GM12864 (cell line): Measurements from ENCODE around the gene CBFA2T3.

Experiments used
- DNase-seq: peaks from one replicate; pipeline ENCODE4 v3.0.0-alpha.2; 2011; ENCODE audit warnings: low read depth
- H3K4me3 ChIP-seq: 2 replicates; pipeline ENCODE4 v1.5.1; 2011; ENCODE audit warnings: mild to moderate bottlenecking, low read depth, low read length, control low read depth
- TF ChIP-seq, protein P1 (sequence below): IDR thresholded peaks from 2 replicates; pipeline ENCODE4 v1.5.1; 2011; ENCODE audit warnings: low read depth, mild to moderate bottlenecking, moderate library complexity, low read length, control low read depth, inconsistent platforms; ENCODE audit errors: missing control alignments

Gene CBFA2T3

DNA sequence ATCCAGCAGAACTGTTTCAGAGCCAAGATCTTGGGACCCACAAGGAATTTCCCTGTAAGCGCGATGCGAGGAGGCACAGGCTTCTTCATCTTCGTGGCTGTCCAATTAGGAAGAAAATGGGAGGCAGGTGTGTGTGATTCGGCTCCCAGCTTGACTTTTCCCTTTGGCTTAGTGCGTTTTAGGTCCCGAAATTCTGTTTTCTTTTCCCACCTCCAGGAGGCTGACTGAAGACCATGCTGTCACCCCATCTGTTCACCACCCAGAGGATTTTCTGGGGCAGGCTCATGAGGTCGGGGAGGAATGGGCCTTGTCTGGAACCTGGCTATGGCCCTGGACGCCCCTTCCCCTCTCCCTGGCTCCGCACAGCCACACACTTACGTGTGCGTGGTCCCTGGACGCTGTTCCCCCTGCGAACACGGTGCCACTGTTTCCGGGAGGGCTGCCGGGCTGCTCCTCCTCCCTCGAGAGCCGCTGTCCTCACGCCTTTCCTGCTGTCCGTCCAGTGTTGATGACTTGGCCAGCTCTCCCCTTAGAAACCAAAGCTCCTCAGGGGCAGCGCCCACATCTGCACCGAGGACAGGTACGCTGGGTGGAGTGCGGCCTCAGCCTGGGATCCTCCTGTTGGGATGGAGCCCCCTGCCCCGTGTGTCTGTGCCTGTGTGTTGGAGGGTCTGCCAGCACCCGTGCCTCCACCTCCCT, 107.9 kb downstream of the CBFA2T3 start:
- TF ChIP-seq, protein P1, sequence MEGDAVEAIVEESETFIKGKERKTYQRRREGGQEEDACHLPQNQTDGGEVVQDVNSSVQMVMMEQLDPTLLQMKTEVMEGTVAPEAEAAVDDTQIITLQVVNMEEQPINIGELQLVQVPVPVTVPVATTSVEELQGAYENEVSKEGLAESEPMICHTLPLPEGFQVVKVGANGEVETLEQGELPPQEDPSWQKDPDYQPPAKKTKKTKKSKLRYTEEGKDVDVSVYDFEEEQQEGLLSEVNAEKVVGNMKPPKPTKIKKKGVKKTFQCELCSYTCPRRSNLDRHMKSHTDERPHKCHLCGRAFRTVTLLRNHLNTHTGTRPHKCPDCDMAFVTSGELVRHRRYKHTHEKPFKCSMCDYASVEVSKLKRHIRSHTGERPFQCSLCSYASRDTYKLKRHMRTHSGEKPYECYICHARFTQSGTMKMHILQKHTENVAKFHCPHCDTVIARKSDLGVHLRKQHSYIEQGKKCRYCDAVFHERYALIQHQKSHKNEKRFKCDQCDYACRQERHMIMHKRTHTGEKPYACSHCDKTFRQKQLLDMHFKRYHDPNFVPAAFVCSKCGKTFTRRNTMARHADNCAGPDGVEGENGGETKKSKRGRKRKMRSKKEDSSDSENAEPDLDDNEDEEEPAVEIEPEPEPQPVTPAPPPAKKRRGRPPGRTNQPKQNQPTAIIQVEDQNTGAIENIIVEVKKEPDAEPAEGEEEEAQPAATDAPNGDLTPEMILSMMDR = no peak
- DNase-seq = no peak
- no peak overlapping the region for H3K4me3 ChIP-seq

DNA sequence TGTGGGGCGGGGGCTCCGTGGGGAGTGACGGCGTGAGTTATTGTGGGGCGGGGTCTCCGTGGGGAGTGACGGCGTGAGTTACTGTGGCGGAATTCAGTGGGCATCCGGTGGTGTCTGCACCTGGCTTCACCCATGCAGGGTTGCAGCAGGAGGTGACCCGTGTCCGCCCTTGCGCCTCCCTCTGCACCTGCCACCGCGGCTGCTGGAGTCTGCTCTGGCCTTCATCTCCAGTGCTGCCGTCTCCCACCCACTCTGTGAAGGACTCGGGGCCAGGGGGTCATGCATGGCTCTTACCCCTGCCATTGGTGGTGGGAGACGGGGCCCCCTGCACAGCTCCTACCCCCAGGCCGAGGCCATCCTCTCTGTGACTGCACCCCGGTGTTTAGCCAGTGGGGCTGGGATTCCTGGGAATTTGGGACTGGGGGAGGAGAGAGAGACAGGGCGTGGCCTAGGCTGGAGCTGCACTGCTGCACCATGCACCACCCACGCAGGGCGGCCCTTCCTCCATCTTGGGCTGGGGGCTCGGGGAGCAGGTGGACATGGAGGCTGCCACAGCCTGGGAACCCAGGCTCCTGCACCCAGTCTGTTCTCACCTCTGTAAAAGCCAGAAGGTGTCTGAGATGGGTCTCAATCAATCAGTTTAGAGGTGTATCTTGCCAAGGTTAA, 109.3 kb downstream of the CBFA2T3 start:
- TF ChIP-seq, protein P1 = no peak
- DNase-seq = no peak

DNA sequence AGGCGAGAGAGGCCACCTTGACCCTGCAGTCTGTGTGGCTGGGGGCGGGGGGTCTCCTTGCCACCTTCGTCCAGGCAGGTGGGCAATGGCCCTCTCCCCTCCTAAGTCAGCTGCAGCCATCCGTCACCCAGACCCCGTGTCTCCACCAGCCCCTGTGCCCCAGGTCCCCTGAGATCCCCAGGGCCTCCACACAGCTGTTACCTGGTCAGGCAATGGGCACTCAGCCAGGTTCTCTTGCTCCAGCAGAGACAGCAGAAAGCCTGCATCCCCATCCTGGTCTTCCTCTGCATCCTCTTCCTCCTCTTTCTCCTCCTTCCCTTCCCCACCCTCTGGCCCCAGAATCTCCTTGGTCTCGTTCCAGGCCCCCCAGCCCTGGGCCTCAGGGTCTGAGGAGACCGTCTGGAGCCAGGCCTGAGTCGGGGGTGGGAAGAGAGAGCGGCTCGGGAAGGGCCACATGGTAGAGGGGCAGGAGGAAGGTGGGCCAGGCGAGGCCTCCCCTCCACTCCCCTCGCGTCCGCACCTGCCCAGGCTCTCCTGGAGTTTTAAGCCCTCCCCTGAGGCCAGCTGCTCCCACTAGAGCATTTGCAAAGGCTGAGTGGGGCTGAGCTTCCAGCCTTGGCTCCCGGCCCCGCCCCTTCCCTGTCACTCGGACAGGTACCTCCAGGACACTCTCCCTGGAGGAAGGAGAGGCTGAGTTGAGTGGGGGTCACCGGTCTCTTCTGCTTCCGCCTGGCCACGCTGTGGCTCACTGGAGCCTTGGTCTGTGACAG, 110.7 kb downstream of the CBFA2T3 start, which contains the start of gene PABPN1L:
Gene PABPN1L (minus strand): TSS at position 510 of the 770 bp plus-strand sequence. CDS start 54 bp downstream, at position 456.
- TF ChIP-seq, protein P1 = no peak
- DNase-seq = no peak
- no peak within 1 kb of the TSS for H3K4me3 ChIP-seq

More for the DNA sequence above, 109.3 kb downstream of the CBFA2T3 start:
- no peak overlapping the region for H3K4me3 ChIP-seq

DNA sequence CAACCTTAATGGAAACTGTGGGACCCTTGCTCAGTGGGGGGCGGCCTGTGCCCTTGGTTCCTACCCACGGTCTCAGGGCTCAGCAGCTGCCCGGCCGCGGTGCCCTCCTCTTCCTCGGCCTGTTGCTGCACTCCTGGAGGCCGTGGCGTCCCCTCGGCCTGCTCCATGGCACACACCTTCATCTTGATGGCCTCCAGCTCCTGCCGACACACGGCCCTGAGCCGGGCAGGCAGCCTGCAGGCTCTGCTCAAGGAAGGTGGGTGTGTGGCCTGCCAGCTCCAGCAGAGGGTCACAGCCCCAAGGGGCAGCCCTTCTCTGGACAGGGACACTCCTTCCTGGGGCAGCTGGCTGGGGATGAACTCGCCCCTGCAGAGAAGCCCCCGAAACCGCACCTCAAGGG, 111.3 kb downstream of the CBFA2T3 start:
- H3K4me3 ChIP-seq = no peak overlapping the region
- no peak for DNase-seq
- TF ChIP-seq, protein P1 = no peak

DNA sequence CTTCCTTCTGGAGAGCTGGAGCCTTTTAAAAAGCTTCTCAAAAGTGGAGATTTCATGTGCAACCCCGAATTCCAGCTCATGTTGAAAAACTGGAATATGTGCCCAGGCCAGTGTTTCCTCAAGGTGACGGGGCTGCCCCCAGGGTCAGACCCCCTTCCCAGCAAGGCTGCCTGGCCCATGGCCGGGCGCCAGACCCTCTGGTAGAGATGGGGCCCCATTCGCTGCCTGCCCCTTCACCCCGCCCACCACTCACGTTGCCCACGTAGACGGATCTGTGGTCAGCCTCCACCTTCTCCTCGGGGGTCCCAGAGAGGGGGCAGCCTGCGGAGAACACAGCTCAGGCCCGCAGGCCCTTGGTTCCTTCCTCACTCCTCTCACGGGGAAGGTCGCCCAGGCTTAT, 111.7 kb downstream of the CBFA2T3 start:
- DNase-seq = no peak
- TF ChIP-seq, protein P1 = no peak
- no peak overlapping the region for H3K4me3 ChIP-seq

DNA sequence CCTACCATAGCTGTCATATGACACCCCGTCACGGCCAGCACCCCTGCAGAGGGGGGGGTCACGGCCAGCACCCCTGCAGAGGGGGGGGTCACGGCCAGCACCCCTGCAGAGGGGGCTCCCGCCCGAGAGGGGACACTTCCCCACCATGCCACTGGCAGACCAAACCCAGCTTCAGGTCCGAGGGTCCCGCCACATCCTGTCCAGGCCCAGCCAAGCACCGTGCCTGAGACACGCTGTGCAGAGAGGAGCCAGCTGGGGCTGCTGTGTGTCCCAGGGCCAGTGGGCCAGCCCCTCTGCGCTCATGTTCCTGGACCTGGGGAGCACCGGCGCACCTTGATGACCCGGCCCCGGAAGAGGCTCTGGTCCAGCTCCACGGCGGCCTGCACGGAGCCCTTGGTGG, 112.5 kb downstream of the CBFA2T3 start:
- TF ChIP-seq, protein P1 = no peak
- H3K4me3 ChIP-seq = no peak overlapping the region

More for the DNA sequence above, 112.5 kb downstream of the CBFA2T3 start:
- no peak for DNase-seq
